Endothelial cell of umbilical vein (primary cell): ENCODE data around the gene CXCL17. TPM values are rescaled to one million over a fixed set of nuclear protein-coding genes. Genes with fewer than 3 reads are reported as not detected.

Source experiments
- BruUV-seq: library from RNA; stranded (reverse); fragments of 400-500 nt; replicated peaks from 2 replicates; lab custom pipeline; 2021; lab: Mats Ljungman, UMichigan
- CTCF ChIA-PET: fragments of 300-600, 350-600 bp; sonication (Branson Sonifier 250); formaldehyde crosslinking; loops from one replicate; lab custom pipeline; 2021; ENCODE audit warnings: antibody characterized with exemption, inconsistent platforms; lab: Charles Lee
- POLR2A ChIA-PET: fragments of 300-600, 350-600 bp; sonication (Branson Sonifier 250); formaldehyde crosslinking; loops from one replicate; lab custom pipeline; 2021; ENCODE audit warnings: antibody characterized with exemption, inconsistent platforms; lab: Charles Lee
- DNase-seq: peaks from one replicate; pipeline ENCODE4 v3.0.0-alpha.2; 2011; ENCODE audit warnings: low read depth, low spot score
- FAIRE-seq: peaks from 2 replicates; lab custom pipeline; 2011; peaks lifted over from hg19 to GRCh38; lab: Jason Lieb, UNC
- H2AFZ ChIP-seq: 2 replicates; pipeline ENCODE4 v1.6.0; 2012; ENCODE audit warnings: low read depth, low read length, control low read depth, inconsistent platforms
- H3K27ac ChIP-seq: 2 replicates; pipeline ENCODE4 v1.5.1; 2011; ENCODE audit warnings: low read depth, mild to moderate bottlenecking, control low read depth, low read length, moderate library complexity; ENCODE audit not compliant: insufficient read depth
- H3K27me3 ChIP-seq, 2 experiments: 2 replicates each; pipeline versions ENCODE4 v1.6.0 to v1.6.1; 2011; ENCODE audit warnings: low read length in 2 of 2, mixed read lengths in 1 of 2; ENCODE audit not compliant: control insufficient read depth in 2 of 2, insufficient read depth in 2 of 2
- H3K36me3 ChIP-seq, 2 experiments: 2 replicates in 1 of 2; 3 replicates in 1 of 2; pipeline ENCODE4 v1.5.1; 2011; ENCODE audit warnings: low read length in 2 of 2, mild to moderate bottlenecking in 1 of 2, moderate library complexity in 1 of 2; ENCODE audit not compliant: control insufficient read depth in 2 of 2, insufficient read depth in 2 of 2; ENCODE audit errors: extremely low read depth in 1 of 2
- H3K4me1 ChIP-seq: 3 replicates; pipeline ENCODE4 v1.5.1; 2011; ENCODE audit warnings: mild to moderate bottlenecking, low read length; ENCODE audit not compliant: control insufficient read depth, insufficient read depth; ENCODE audit errors: extremely low read depth
- H3K4me2 ChIP-seq: 2 replicates; pipeline ENCODE4 v1.6.1; 2011; ENCODE audit warnings: low read length, control low read depth, mixed read lengths; ENCODE audit not compliant: insufficient read depth
- H3K4me3 ChIP-seq, 3 experiments: fragments of 200-600 bp in 1 of 3; sonication (generic), shearing (Covaris generic) in 1 of 3; replicated peaks in 1 of 3; 2 replicates each; pipeline ENCODE4 v1.5.1; 2011 to 2016; ENCODE audit warnings: control low read depth in 3 of 3, low read length in 3 of 3, mild to moderate bottlenecking in 2 of 3, inconsistent platforms in 1 of 3, low read depth in 1 of 3, moderate library complexity in 1 of 3; ENCODE audit not compliant: insufficient read depth in 1 of 3
- H3K79me2 ChIP-seq: 2 replicates; pipeline ENCODE4 v1.6.0; 2012; ENCODE audit warnings: low read length, inconsistent platforms; ENCODE audit not compliant: control insufficient read depth, insufficient read depth
- H3K9ac ChIP-seq: replicated peaks from 2 replicates; pipeline ENCODE3; 2011; ENCODE audit warnings: low read length, control low read depth; ENCODE audit not compliant: insufficient read depth; ENCODE audit errors: extremely low read depth
- H3K9me1 ChIP-seq: replicated peaks from 3 replicates; pipeline ENCODE4 v1.6.0; 2011; ENCODE audit warnings: mild to moderate bottlenecking, low read length; ENCODE audit not compliant: control insufficient read depth, insufficient read depth; ENCODE audit errors: extremely low read depth
- H3K9me3 ChIP-seq: replicated peaks from 2 replicates; pipeline ENCODE4 v1.5.1; 2012; ENCODE audit warnings: low read length, inconsistent platforms; ENCODE audit not compliant: control insufficient read depth, insufficient read depth
- H4K20me1 ChIP-seq: replicated peaks from 2 replicates; pipeline ENCODE3; 2011; ENCODE audit warnings: mild to moderate bottlenecking, low read length; ENCODE audit not compliant: control insufficient read depth, insufficient read depth; ENCODE audit errors: extremely low read depth
- CTCF ChIP-seq, 2 donors: IDR thresholded peaks; 1 replicate in 1 of 2; 2 replicates in 1 of 2; pipeline ENCODE4 v1.5.1; 2011; ENCODE audit warnings: low read length in 2 of 2, mild to moderate bottlenecking in 2 of 2, moderate library complexity in 2 of 2, control low read depth in 1 of 2, inconsistent platforms in 1 of 2, low read depth in 1 of 2; ENCODE audit not compliant: insufficient read depth in 1 of 2; ENCODE audit errors: extremely low read depth in 1 of 2
- EZH2 ChIP-seq: IDR thresholded peaks from 2 replicates; pipeline ENCODE4 v1.6.1; 2012; ENCODE audit warnings: borderline replicate concordance, low read depth, mild to moderate bottlenecking, moderate library complexity, low read length, inconsistent platforms; ENCODE audit not compliant: severe bottlenecking
- FOS ChIP-seq: IDR thresholded peaks from 2 replicates; pipeline ENCODE4 v1.6.1; 2011; ENCODE audit warnings: mild to moderate bottlenecking, low read length, moderate library complexity, borderline replicate concordance; ENCODE audit not compliant: insufficient read depth
- GATA2 ChIP-seq: IDR thresholded peaks from 2 replicates; pipeline ENCODE4 v1.7.0; 2011; ENCODE audit warnings: low read depth, mild to moderate bottlenecking, moderate library complexity, mixed read lengths, low read length; ENCODE audit not compliant: insufficient read length, insufficient read depth
- JUN ChIP-seq: IDR thresholded peaks from 2 replicates; pipeline ENCODE4 v1.6.1; 2011; ENCODE audit warnings: borderline replicate concordance, low read depth; ENCODE audit not compliant: insufficient read length, insufficient read depth
- MAX ChIP-seq: IDR thresholded peaks from 2 replicates; pipeline ENCODE4 v1.6.1; 2011; ENCODE audit not compliant: insufficient read depth, insufficient read length
- MYC ChIP-seq: IDR thresholded peaks from one replicate; pipeline ENCODE4 v1.6.1; 2011; ENCODE audit warnings: mild to moderate bottlenecking, low read depth, low read length
- POLR2A ChIP-seq: IDR thresholded peaks from 2 replicates; pipeline ENCODE4 v1.6.1; 2012; ENCODE audit warnings: low read depth, mild to moderate bottlenecking, control low read depth, low read length
- POLR2AphosphoS5 ChIP-seq: IDR thresholded peaks from 2 replicates; pipeline ENCODE4 v1.6.1; 2012; ENCODE audit warnings: low read depth, mild to moderate bottlenecking, control low read depth, low read length, moderate library complexity; ENCODE audit not compliant: insufficient read depth
- dilution Hi-C: fragments of 300-500 bp; cut with MboI; formaldehyde crosslinking; loops from one replicate; pipeline ENCODE4 v1.15.0; 2019; ENCODE audit warnings: low sequenced_read_pairs; ENCODE audit not compliant: extremely low pct_ligation_motif_present
- intact Hi-C: fragments of 100-400 bp; cut with micrococcal nuclease; formaldehyde crosslinking; loops from one replicate; pipeline ENCODE4 v1.10.0; 2022
- polyA plus RNA-seq, 4 experiments: library from polyadenylated mRNA; depleted of rRNA in 3 of 4; stranded (reverse) in 3 of 4; unstranded in 1 of 4; fragments of >200 nt; gene quantifications; 2 replicates each; pipeline versions ENCODE4 v1.2.1 to v1.2.3, GENCODE V29; 2011 to 2012; ENCODE audit warnings: missing spikeins in 1 of 4
- total RNA-seq: library from RNA; stranded (reverse); gene quantifications from 2 replicates; pipeline ENCODE4 v1.2.3, GENCODE V29; 2021

Gene CXCL17
- total and polyA plus RNA-seq, 2 donors (not counting 3 experiments of a cell fraction or from before 2014, with no cell fraction given): not detected

GRCh38 chr19:42424345-42424707, 18.4 kb downstream of the CXCL17 start:
- FAIRE-seq: no peak
- intact Hi-C loops: no loop called here
- BruUV-seq: no TSS peak
- H3K27me3 ChIP-seq: no peaks in the 10 kb centered on the region
- no peak overlapping the region for H2AFZ ChIP-seq
- H3K9ac ChIP-seq: no peak overlapping the region
- no peak overlapping the region for H3K27ac ChIP-seq
- no peak overlapping the region for H3K4me2 ChIP-seq
- no peaks in the 10 kb centered on the region for H4K20me1 ChIP-seq
- dilution Hi-C loops: no loop called here
- CTCF ChIA-PET: interaction anchor here (1.4 to 3.7 kb wide), 7 partner anchors 8 to 1960 kb away, joined by 3 to 28 read pairs (median 15); no protein-coding TSS in a partner anchor
- H3K4me3 ChIP-seq: no peak overlapping the region
- POLR2A ChIA-PET: no interaction called here
- TF ChIP-seq GATA2 (no peak), MYC (no peak), JUN (no peak), MAX (no peak), CTCF (IDR thresholded peaks at IDR 0.05; ENCODE audit: extremely low read depth in 1 of 2, insufficient read depth in 1 of 2, low read depth in 1 of 2, low read length in 2 of 2) (no peak), EZH2 (no peak), POLR2A (no peak), POLR2AphosphoS5 (no peak), FOS (no peak)
- H3K79me2 ChIP-seq: no peaks in the 10 kb centered on the region
- no peaks in the 10 kb centered on the region for H3K9me1 ChIP-seq
- H3K36me3 ChIP-seq: no peaks in the 10 kb centered on the region
- H3K4me1 ChIP-seq: peaks cover 29% of the 10 kb centered on the region
- no peaks in the 10 kb centered on the region for H3K9me3 ChIP-seq
- no peak for DNase-seq
